ENCODE results near the gene ITPK1.

The ITPK1 gene

GRCh38 chr14:92934196-92935085 is 181.3 kb downstream of the ITPK1 start:
- no peak for DNase-seq (ENCODE audit: insufficient read length, low spot score)
- TF ChIP-seq SPI1 (IDR thresholded peaks at IDR 0.05; ENCODE audit: low read depth, low read length) (no peak), POLR2A (IDR thresholded peaks at IDR 0.05; ENCODE audit: low read depth, low read length) (no peak), TAF1 (IDR thresholded peaks at IDR 0.05; ENCODE audit: low read depth, low read length) (no peak), PAX5 (IDR thresholded peaks at IDR 0.05; ENCODE audit: insufficient read depth, low read length, severe bottlenecking) (no peak), POU2F2 (IDR thresholded peaks at IDR 0.05; ENCODE audit: low read depth, low read length) (no peak), POLR2AphosphoS5 (IDR thresholded peaks at IDR 0.05; ENCODE audit: low read depth, low read length) (no peak)
- FAIRE-seq = no peak

DNA sequence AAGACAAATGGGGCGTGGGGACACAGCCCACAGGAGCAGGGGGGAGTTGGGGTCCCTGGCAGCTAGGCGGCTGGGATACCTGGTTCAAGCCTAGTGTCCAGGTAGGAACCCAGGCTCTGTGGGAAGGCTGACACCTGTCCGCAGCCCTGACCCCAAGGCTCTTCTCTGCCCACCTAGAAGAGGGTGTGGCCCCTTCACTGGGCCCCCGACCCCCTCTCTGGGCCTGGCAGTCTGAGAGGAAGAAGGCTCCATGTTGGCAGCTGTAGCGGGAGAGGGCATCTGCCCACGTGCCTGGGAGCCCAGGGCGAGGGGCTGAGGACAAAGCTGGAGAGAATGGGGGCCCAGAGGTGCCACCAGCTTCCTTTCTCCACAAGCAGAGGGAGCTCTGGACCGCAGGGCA is 182.2 kb downstream of the ITPK1 start:
- FAIRE-seq (no peak), DNase-seq (ENCODE audit: insufficient read length, low spot score) (no peak)
- no peak for TF ChIP-seq POLR2A (IDR thresholded peaks at IDR 0.05; ENCODE audit: low read depth, low read length)
- no peak for TF ChIP-seq TAF1 (IDR thresholded peaks at IDR 0.05; ENCODE audit: low read depth, low read length)
- TF ChIP-seq PAX5 (IDR thresholded peaks at IDR 0.05; ENCODE audit: insufficient read depth, low read length, severe bottlenecking) = no peak
- no peak for TF ChIP-seq SPI1 (IDR thresholded peaks at IDR 0.05; ENCODE audit: low read depth, low read length)
- TF ChIP-seq POLR2AphosphoS5 (IDR thresholded peaks at IDR 0.05; ENCODE audit: low read depth, low read length) = no peak
- no peak for TF ChIP-seq POU2F2 (IDR thresholded peaks at IDR 0.05; ENCODE audit: low read depth, low read length)

GRCh38 chr14:92932448-92933395 is 183.0 kb downstream of the ITPK1 start:
- no peak for TF ChIP-seq POLR2A (IDR thresholded peaks at IDR 0.05; ENCODE audit: low read depth, low read length)
- TF ChIP-seq POU2F2 (IDR thresholded peaks at IDR 0.05; ENCODE audit: low read depth, low read length) = no peak
- no peak for TF ChIP-seq PAX5 (IDR thresholded peaks at IDR 0.05; ENCODE audit: insufficient read depth, low read length, severe bottlenecking)
- TF ChIP-seq SPI1 (IDR thresholded peaks at IDR 0.05; ENCODE audit: low read depth, low read length) = no peak
- no peak for TF ChIP-seq TAF1 (IDR thresholded peaks at IDR 0.05; ENCODE audit: low read depth, low read length)
- no peak for TF ChIP-seq POLR2AphosphoS5 (IDR thresholded peaks at IDR 0.05; ENCODE audit: low read depth, low read length)
- no peak for DNase-seq (ENCODE audit: insufficient read length, low spot score)
- FAIRE-seq = no peak

DNA sequence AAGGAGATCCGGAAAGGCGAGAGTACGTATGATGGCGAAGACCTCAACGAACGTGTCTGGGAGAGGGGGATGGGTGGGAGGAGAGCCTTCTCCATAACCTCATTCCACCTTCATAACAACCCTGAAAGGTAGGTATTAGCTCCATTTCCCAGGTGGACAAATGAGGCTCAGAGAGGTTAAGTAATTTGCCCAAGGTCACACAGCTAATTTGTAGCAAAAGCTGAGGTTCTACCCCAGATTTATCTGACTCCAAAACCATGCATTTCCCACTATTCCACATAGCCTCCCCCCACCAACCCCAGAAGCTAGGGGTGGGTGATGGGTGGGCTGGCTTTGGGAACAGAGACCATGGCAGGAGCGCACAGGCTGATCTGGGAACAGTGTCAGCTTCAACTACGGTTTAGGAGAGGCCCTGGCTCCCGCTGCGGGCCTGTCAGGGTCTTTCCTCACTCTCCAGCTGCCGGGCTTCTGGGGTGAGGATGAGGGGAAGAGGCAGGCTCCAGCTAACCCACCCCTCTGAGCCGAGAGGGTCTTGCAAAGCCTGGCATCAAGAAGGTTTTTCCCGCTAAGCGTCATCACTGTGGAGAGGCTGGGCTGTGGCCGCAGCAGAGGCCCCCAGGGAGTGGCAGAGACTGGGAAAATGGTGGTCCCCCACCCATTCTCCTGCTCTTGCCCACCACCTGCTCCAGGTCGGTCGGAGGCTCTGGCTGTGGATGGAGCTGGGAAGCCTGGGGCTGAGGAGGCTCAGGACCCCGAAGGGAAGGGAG is 183.9 kb downstream of the ITPK1 start:
- TF ChIP-seq PAX5 (IDR thresholded peaks at IDR 0.05; ENCODE audit: insufficient read depth, low read length, severe bottlenecking) = no peak
- TF ChIP-seq SPI1 (IDR thresholded peaks at IDR 0.05; ENCODE audit: low read depth, low read length) = no peak
- no peak for TF ChIP-seq POU2F2 (IDR thresholded peaks at IDR 0.05; ENCODE audit: low read depth, low read length)
- no peak for TF ChIP-seq POLR2AphosphoS5 (IDR thresholded peaks at IDR 0.05; ENCODE audit: low read depth, low read length)
- no peak for TF ChIP-seq TAF1 (IDR thresholded peaks at IDR 0.05; ENCODE audit: low read depth, low read length)
- no peak for TF ChIP-seq POLR2A (IDR thresholded peaks at IDR 0.05; ENCODE audit: low read depth, low read length)
- FAIRE-seq (no peak), DNase-seq (ENCODE audit: insufficient read length, low spot score) (no peak)

- FAIRE-seq (no peak), DNase-seq (ENCODE audit: insufficient read length, low spot score) (no peak)
- TF ChIP-seq TAF1 (IDR thresholded peaks at IDR 0.05; ENCODE audit: low read depth, low read length) (no peak), POLR2AphosphoS5 (IDR thresholded peaks at IDR 0.05; ENCODE audit: low read depth, low read length) (no peak)
Observed at GRCh38 chr14:92930737-92931602, 184.8 kb downstream of the ITPK1 start.

DNA sequence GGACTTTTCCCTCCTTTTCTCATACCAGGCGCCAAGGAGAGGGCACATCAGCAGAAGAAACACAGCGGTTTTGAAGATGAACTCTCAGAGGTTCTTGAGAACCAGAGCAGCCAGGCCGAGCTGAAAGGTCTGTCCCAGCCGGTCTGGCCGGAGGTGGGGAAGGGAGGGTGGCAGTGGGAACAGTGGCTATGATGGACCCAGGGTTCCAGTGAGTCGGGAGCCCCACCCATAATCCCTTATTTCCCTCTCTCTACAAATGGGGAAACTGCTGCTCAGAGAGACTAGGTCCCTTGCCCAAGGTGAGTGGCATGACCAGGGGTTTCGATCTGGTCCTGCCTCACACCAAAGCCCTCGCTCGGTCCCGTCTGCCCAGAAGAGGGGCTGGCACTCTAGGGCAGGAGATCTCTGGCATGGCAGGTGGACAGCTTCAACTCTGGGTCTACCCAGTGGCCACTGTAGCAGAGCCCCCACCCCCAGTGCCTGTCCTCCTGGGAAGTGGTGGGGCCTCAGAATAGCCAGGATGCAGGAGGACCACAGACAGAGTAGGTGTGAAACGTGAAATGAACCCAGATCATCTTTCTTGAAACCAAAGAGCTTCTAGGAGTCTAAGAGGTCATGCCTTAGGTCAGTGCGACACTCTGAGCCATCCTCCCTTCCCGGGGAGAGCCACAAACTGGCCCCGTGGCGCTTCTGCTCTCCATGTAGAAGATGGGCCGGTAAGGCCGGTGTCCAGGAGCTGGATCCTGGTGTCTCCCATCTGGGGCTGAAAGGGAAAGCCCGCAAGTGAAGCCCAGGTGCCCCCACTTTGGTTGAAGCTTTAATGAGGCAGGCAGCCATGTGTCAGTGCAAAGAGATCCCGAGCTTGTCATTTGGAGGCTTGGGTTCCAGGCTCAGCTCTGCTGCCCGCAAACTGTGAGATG is 185.8 kb downstream of the ITPK1 start:
- DNase-seq (ENCODE audit: insufficient read length, low spot score) (no peak), FAIRE-seq (no peak)
- TF ChIP-seq POLR2AphosphoS5 (IDR thresholded peaks at IDR 0.05; ENCODE audit: low read depth, low read length) (no peak), SPI1 (IDR thresholded peaks at IDR 0.05; ENCODE audit: low read depth, low read length) (no peak), POLR2A (IDR thresholded peaks at IDR 0.05; ENCODE audit: low read depth, low read length) (no peak), TAF1 (IDR thresholded peaks at IDR 0.05; ENCODE audit: low read depth, low read length) (no peak), POU2F2 (IDR thresholded peaks at IDR 0.05; ENCODE audit: low read depth, low read length) (no peak), PAX5 (IDR thresholded peaks at IDR 0.05; ENCODE audit: insufficient read depth, low read length, severe bottlenecking) (no peak)

DNA sequence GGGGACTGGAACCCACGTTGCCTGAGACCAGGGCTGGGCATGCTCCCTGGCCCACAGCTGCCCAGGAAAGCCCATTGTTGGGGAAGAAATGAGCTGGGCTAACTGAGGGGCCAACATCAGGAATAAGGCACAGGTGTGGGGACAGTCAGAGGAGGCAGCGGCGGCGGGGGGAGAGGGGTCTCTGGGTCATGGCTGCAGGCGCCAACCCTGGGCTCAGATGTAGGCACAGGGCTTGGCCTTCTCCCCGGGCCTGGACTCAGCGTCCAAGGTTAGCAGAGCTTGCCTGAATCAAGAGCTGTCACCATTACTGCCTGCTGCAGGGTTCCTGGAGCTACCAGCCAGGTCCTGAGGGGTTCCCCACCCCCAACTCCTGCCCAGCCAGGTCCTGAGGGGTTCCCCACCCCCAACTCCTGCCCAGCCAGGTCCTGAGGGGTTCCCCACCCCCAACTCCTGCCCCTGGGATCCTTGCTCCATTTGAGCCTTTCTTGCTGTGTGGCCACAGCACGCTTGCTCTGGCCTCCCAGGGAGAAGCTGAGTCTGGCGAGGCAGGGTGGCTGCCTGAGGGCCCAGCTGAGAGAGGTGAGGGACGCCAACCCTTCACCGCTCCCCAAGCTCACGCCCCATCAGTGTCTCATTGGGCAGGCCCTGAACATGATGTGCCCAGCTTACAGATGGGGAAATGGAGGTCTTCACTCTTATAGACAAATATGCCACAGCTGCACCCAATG is 186.6 kb downstream of the ITPK1 start:
- FAIRE-seq (no peak), DNase-seq (ENCODE audit: insufficient read length, low spot score) (no peak)
- no peak for TF ChIP-seq POU2F2 (IDR thresholded peaks at IDR 0.05; ENCODE audit: low read depth, low read length)
- no peak for TF ChIP-seq PAX5 (IDR thresholded peaks at IDR 0.05; ENCODE audit: insufficient read depth, low read length, severe bottlenecking)
- TF ChIP-seq TAF1 (IDR thresholded peaks at IDR 0.05; ENCODE audit: low read depth, low read length) = no peak
- no peak for TF ChIP-seq POLR2AphosphoS5 (IDR thresholded peaks at IDR 0.05; ENCODE audit: low read depth, low read length)
- no peak for TF ChIP-seq SPI1 (IDR thresholded peaks at IDR 0.05; ENCODE audit: low read depth, low read length)
- no peak for TF ChIP-seq POLR2A (IDR thresholded peaks at IDR 0.05; ENCODE audit: low read depth, low read length)
